Measurements from ENCODE around the gene PAX4. TPM values are rescaled to one million over a fixed set of nuclear protein-coding genes. Genes with fewer than 3 reads are reported as not detected.

PAX4 gene
- total and polyA plus RNA-seq, 9 donors: not detected

DNA sequence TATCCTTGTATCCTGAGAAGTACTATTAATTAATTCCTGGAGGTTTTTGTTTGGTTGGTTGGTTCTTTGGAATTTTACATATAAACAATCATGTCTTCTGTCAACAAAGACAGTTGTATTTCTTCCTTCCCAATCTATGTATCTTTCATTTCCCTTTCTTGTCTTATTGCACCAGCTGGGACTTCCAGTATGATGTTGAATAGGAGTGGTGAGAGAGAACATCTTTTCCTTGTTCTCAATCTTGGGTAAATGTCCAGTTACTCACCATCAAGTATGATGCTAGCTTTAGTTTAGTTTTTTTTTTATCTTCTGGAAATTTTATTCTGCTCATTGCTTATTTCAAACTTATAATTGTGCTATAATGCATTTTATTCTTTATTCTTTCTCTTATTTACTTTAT, 7.4 kb upstream of the PAX4 start:
- intact Hi-C loops (cut with DNase I): no loop called here
- no peak for TF ChIP-seq POLR2A (IDR thresholded peaks at IDR 0.05)
- TF ChIP-seq, protein P1, sequence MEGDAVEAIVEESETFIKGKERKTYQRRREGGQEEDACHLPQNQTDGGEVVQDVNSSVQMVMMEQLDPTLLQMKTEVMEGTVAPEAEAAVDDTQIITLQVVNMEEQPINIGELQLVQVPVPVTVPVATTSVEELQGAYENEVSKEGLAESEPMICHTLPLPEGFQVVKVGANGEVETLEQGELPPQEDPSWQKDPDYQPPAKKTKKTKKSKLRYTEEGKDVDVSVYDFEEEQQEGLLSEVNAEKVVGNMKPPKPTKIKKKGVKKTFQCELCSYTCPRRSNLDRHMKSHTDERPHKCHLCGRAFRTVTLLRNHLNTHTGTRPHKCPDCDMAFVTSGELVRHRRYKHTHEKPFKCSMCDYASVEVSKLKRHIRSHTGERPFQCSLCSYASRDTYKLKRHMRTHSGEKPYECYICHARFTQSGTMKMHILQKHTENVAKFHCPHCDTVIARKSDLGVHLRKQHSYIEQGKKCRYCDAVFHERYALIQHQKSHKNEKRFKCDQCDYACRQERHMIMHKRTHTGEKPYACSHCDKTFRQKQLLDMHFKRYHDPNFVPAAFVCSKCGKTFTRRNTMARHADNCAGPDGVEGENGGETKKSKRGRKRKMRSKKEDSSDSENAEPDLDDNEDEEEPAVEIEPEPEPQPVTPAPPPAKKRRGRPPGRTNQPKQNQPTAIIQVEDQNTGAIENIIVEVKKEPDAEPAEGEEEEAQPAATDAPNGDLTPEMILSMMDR (IDR thresholded peaks at IDR 0.05): no peak
- Histone ChIP-seq H3K27ac (no peak overlapping the region), H3K9me3 (no peaks in the 10 kb centered on the region), H3K4me1 (ENCODE audit: insufficient read depth) (no peaks in the 10 kb centered on the region), H3K36me3 (no peaks in the 10 kb centered on the region), H3K27me3 (no peaks in the 10 kb centered on the region), H3K4me3 (no peak overlapping the region)
- DNase-seq: no peak

DNA sequence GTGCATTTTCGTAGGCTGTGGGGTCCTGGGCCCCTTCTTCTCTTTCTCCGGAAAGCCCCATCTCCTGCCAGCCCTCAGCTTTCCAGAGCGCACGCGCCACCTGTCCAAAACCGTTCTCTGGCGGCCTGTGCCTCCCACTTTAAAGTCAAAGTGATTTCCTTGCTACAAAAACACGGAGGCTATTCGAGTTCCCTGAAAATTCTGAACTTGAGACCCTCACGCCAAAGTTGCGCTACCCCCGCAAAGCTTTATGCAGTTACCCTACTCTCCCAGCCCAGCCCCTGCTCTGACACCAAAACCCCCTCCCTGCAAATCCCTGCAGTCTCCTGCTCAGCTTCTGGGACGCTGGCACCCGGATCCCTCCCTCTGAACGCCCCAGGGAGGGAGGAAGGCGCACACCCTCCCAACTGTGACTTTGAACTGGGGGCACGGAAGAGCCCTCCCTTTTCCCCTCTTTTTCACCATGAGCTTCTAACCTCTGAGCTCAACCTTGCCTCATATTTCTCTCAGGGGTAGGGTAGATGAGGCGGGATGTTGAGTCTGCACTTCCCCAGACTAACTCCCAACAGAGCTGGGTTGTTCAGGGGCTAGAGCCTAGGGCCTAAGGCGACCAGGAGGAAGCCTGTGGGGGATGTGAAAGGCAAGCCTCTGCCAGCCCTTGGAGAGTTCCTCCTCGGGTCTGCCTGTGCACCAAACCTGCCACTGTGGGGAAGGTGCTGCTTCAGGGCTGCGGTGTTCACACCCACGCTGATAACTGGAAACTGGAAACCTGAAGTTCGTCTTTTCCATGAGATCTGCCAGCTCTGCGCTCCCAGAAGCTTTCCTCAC, 2.7 kb upstream of the PAX4 start:
- Histone ChIP-seq H3K36me3 (no peaks in the 10 kb centered on the region), H3K27me3 (no peaks in the 10 kb centered on the region), H3K9me3 (no peaks in the 10 kb centered on the region), H3K4me3 (no peak overlapping the region), H3K27ac (no peak overlapping the region), H3K4me1 (ENCODE audit: insufficient read depth) (no peaks in the 10 kb centered on the region)
- intact Hi-C loops (cut with DNase I): no loop called here
- TF ChIP-seq, protein P1 (IDR thresholded peaks at IDR 0.05): no peak
- 1 to 2% (median 2%) methylated on average over 24 of the region's 24 CpGs for WGBS, 3 donors
- no peak for DNase-seq

- 5 to 10% (median 6%) methylated on average over 22 to 27 of the region's 27 CpGs for WGBS, 3 donors
- no peak for TF ChIP-seq POLR2A (IDR thresholded peaks at IDR 0.05)
- TF ChIP-seq EP300 (IDR thresholded peaks at IDR 0.05): no peak
- TF ChIP-seq, protein P1 (IDR thresholded peaks at IDR 0.05): no peak
- Histone ChIP-seq H3K4me3 (no peak overlapping the region), H3K36me3 (no peaks in the 10 kb centered on the region), H3K9me3 (no peaks in the 10 kb centered on the region), H3K27ac (no peak overlapping the region), H3K27me3 (no peaks in the 10 kb centered on the region), H3K4me1 (ENCODE audit: insufficient read depth) (no peaks in the 10 kb centered on the region)
- intact Hi-C loops (cut with DNase I): loop anchor here in 1 of 4 donors (10.0 kb wide), 1 partner anchor 595 kb away; no protein-coding TSS in a partner anchor
- no peak for DNase-seq
Measured at GRCh38 chr7:127619681-127620405, 1.9 kb upstream of the PAX4 start.

GRCh38 chr7:127618775-127619174, 833 bp upstream of the PAX4 start:
- intact Hi-C loops (cut with DNase I): loop anchor here in 1 of 4 donors (10.0 kb wide), 1 partner anchor 596 kb away; no protein-coding TSS in a partner anchor
- no peak for DNase-seq
- WGBS, 3 donors: 56 to 68% (median 65%) methylated on average over 1 of the region's 1 CpG
- H3K36me3 ChIP-seq: no peaks in the 10 kb centered on the region
- H3K9me3 ChIP-seq: no peaks in the 10 kb centered on the region
- no peak overlapping the region for H3K4me3 ChIP-seq
- H3K4me1 ChIP-seq (ENCODE audit: insufficient read depth): no peaks in the 10 kb centered on the region
- no peaks in the 10 kb centered on the region for H3K27me3 ChIP-seq
- TF ChIP-seq, protein P1 (IDR thresholded peaks at IDR 0.05): no peak
- TF ChIP-seq POLR2A (IDR thresholded peaks at IDR 0.05): no peak
- H3K27ac ChIP-seq: no peak overlapping the region
